ENCODE results near the gene COPA.

The COPA gene

DNA sequence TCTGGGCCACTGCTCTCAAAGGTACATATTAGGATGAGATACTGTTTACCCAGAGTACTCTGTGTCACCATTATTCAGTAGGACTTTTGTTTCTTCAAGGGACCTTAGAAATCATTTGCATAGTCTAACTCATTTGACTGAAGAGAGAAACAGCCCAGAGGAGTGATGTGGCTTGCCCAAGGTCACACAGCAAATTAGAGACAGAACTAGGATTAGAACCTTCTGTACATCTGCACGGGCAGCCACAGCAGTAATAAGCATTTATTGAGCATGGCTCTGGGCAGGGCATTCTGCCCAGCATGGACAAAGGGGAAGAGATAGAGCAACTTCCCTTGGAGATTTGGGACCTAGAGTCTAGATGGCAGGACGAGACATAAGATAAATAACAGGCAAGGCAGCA lies 18.1 kb upstream of the COPA start:
- H3K4me3 ChIP-seq (replicated peaks; ENCODE audit: insufficient read depth, low read length): no peak overlapping the region
- no peak for DNase-seq (ENCODE audit: low read depth in 1 of 2, low spot score in 1 of 2)
- no peaks in the 10 kb centered on the region for H3K27me3 ChIP-seq (ENCODE audit: insufficient read depth, poor library complexity, severe bottlenecking)
- TF ChIP-seq CTCF (IDR thresholded peaks at IDR 0.05; ENCODE audit: insufficient read depth, low read length) (no peak), SPI1 (IDR thresholded peaks at IDR 0.05; ENCODE audit: borderline replicate concordance, low read depth) (no peak), GABPA (IDR thresholded peaks at IDR 0.05; ENCODE audit: low read depth) (no peak), REST (IDR thresholded peaks at IDR 0.05; ENCODE audit: insufficient replicate concordance, low read depth) (no peak), POLR2AphosphoS5 (IDR thresholded peaks at IDR 0.05; ENCODE audit: low read depth) (no peak)
- H3K27ac ChIP-seq (replicated peaks): no peak overlapping the region

DNA sequence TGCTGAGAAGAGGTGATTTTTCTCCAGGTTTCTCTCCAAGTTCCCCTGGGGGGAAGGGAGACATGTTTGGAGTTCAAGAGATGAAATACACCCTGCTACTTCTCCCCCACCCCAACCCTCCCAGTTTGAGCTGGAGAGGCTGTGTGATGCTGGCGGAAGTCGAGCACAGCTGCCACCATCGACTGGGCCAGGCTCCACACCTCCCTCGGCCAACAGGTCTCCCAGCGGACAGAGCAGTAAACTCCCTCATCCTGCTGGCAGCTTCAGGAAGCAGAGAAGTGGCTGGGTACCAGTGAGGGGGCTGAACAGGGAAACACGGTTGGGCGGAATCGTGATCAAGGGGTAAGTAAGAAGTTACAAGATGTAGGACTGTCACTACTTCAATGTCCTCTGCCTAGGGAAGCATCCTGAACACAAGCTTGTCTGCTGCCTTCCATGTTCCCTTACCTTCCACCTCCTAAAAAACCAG lies 17.2 kb upstream of the COPA start:
- H3K4me3 ChIP-seq (replicated peaks; ENCODE audit: insufficient read depth, low read length): no peak overlapping the region
- no peaks in the 10 kb centered on the region for H3K27me3 ChIP-seq (ENCODE audit: insufficient read depth, poor library complexity, severe bottlenecking)
- no peak overlapping the region for H3K27ac ChIP-seq (replicated peaks)
- no peak for DNase-seq (ENCODE audit: low read depth in 1 of 2, low spot score in 1 of 2)
- TF ChIP-seq SPI1 (IDR thresholded peaks at IDR 0.05; ENCODE audit: borderline replicate concordance, low read depth) (no peak), REST (IDR thresholded peaks at IDR 0.05; ENCODE audit: insufficient replicate concordance, low read depth) (no peak), CTCF (IDR thresholded peaks at IDR 0.05; ENCODE audit: insufficient read depth, low read length) (no peak), GABPA (IDR thresholded peaks at IDR 0.05; ENCODE audit: low read depth) (no peak)

- H3K27me3 ChIP-seq (ENCODE audit: insufficient read depth, poor library complexity, severe bottlenecking): no peaks in the 10 kb centered on the region
- no peak for DNase-seq (ENCODE audit: low read depth in 1 of 2, low spot score in 1 of 2)
- TF ChIP-seq REST (IDR thresholded peaks at IDR 0.05; ENCODE audit: insufficient replicate concordance, low read depth) (no peak), SPI1 (IDR thresholded peaks at IDR 0.05; ENCODE audit: borderline replicate concordance, low read depth) (no peak), GABPA (IDR thresholded peaks at IDR 0.05; ENCODE audit: low read depth) (no peak), POLR2AphosphoS5 (IDR thresholded peaks at IDR 0.05; ENCODE audit: low read depth) (no peak), CTCF (IDR thresholded peaks at IDR 0.05; ENCODE audit: insufficient read depth, low read length) (no peak)
- no peak overlapping the region for H3K27ac ChIP-seq (replicated peaks)
- H3K4me3 ChIP-seq (replicated peaks; ENCODE audit: insufficient read depth, low read length): no peak overlapping the region
These were observed 16.6 kb upstream of the COPA start for GRCh38 chr1:160359559-160360226.
